HG03196 (cell line): ENCODE results near the gene IRS1.

ENCODE experiments used
- ATAC-seq: cut with Tn5 transposase; IDR thresholded peaks from one replicate; pipeline ENCODE4 v1.9.1; 2021; ENCODE audit not compliant: unreplicated experiment

Gene IRS1

DNA sequence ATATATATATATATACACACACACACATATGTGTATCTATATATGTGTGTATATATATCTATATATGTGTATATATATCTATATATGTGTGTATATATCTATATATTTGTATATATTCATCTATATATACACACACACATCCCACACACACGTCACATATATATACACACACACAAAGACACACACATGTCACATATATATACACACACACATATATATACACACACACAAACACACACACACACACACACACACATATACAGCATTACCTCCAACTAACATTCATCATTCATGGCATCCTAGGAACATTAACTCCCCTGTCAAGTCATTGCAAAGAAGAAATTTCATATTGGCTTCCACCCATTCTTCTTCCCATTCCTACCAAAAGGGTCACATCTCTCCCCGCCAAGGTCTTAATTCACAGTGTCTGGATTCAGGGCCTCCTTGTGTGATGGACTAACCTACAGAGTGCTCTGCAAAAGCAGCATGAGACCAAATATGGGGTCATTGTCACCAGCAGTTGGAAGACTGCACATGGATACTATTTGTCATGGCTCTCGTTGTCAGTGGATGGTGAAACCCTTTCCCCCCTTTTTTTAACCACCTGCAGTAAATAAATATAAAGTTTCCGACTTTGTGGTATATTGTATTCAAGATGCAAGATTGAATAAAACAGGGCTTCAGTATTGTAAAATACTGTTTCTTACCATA, 67.0 kb downstream of the IRS1 start:
- ATAC-seq: no peak

DNA sequence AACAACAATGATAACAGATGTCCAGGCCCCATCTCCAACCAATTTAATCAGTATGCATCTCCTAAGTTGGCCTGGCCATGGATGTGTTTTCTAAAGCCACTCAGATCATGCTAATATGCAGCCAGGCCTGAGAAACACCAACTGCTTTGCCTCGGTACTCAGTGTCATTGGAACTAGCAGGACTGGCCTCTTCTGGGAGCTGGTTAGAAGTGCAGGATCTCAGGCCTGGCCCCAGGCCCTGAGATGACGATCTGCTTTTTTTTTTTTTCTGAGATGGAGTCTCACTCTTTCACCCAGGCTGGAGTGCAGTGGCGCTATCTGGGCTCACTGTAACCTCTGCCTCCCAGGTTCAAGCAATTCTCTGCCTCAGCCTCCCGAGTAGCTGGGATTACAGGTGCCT, 69.1 kb downstream of the IRS1 start:
- ATAC-seq: no peak

DNA sequence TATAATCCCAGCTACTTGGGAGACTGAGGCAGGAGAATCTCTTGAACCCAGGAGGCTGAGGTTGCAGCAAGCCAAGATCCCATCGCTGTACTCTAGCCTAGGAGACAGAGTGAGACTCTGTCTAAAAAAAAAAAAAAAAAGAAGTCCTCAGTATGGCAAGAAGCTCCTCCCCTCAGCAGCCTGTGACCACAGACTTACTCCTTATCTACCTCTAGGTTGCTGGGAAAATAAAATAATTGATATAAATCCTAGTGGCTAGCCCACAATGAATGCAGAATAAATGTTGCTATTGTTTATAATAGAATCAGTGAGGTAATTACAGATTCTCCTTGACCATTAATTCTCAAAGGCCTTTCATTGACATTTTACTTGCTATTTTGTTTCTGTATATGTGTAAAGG, 70.6 kb downstream of the IRS1 start:
- no peak for ATAC-seq

DNA sequence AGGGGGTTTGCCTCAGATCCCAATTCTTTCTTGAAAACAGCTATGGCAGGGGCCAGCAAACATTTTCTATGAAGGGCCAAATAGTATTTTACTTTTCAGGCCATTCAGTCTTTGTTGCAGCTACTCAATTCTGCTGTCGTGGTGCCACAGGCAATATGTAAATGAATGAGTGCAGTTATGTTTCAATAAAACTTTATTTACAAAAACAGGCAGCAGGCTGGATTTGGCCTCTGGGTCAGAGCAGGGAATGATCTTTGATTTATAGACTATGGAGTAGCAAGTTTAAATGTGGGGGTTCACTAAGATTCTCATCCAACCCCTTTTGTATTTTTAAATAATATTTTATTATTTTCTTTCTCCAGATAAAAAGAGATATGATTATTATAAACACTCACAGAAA, 72.4 kb downstream of the IRS1 start:
- no peak for ATAC-seq

DNA sequence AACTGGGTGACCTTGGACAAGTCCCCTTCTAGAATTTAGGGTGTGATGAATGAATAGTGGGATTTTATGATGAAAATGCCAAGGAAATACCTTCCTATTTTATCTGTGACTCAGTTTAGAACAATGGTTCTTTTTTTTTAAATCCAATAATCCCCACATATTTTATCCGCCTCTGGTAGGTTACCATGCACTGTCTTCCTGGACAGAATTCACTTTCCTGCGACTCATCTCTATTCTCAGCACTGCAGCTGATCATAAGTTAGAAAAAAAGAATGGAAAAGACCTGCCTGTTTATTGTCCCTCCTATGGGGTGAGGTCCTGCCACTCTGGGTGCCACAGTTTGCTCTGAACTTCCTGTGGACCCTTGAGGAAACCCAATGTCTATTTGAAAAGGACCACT, 73.1 kb downstream of the IRS1 start:
- ATAC-seq: no peak

GRCh38 chr2:226725126-226725860, 74.3 kb downstream of the IRS1 start:
- ATAC-seq: no peak

- no peak for ATAC-seq
Observed at GRCh38 chr2:226721541-226721940, 78.1 kb downstream of the IRS1 start.

- no peak for ATAC-seq
Observed at GRCh38 chr2:226720948-226721347, 78.7 kb downstream of the IRS1 start.

DNA sequence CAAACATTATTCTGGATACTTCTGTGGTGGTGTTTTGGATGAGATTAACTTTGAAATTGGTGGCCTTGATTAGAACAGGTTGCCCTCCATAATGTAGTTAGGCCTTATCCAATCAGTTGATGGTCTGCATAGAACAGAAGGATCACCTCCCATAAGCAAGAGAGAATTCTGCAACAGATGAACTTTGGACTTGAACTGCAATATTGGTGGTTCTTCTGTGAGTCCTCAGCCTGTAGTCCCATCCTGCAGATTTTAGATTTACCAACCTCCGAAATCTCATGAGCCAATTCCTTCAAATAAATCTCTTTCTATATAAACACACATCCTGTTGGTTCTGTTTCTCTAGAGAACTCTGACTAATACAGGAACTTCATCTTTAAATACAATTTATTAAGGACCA, 81.9 kb downstream of the IRS1 start:
- no peak for ATAC-seq

DNA sequence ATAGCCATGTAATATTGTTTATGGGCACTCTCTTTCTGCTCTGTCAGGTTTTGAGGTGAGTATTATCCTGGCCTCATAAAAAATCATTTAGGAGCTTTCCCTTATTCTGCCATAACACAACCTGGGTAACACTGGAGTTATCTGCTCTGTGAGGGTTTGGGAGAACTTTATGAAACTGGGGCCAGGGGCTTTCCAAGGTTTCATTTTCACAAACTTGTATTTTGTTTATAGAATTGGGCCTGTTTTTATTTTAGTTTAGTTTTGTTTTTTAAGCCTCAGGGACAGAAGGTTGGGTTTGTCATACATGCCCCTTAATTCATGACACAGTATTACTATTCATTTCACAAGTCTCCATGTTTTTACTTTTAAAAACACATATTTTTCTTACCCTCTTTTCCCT, 83.5 kb downstream of the IRS1 start:
- ATAC-seq: peak; percentile 35

- no peak for ATAC-seq
Observed at GRCh38 chr2:226715347-226715990, 84.2 kb downstream of the IRS1 start.

GRCh38 chr2:226712941-226713340, 86.7 kb downstream of the IRS1 start:
- no peak for ATAC-seq

DNA sequence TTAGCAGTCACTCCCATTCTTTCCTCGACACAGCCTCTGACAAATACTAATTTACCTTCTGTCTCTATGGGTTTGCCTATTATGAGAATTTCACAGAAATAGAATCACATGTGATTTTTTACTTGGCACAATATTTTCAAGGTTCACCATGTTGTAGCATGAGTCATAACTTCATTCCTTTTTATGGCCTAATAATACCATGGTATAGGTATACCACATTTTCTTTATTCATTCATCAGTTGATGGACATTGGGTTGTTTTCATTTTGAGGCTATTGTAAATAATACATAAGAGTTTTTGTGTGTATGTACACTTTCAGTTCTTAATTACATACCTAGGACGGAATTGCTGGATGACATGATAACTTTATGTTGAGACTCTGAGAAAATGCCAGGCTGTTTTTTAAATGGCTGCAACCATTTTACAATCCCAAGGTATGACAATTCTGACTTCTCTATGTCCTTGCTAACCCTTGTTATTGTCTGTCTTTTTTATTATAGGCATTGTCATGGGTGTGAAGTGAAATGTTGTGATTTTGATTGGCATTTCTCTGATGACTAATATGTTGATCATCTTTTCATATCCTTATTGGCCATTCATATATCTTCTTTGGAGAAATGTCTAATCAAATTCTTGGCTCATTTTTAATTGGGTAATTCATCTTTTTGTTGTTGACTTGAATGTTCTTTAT, 87.9 kb downstream of the IRS1 start:
- ATAC-seq: no peak

GRCh38 chr2:226707499-226707898, 92.1 kb downstream of the IRS1 start:
- no peak for ATAC-seq

DNA sequence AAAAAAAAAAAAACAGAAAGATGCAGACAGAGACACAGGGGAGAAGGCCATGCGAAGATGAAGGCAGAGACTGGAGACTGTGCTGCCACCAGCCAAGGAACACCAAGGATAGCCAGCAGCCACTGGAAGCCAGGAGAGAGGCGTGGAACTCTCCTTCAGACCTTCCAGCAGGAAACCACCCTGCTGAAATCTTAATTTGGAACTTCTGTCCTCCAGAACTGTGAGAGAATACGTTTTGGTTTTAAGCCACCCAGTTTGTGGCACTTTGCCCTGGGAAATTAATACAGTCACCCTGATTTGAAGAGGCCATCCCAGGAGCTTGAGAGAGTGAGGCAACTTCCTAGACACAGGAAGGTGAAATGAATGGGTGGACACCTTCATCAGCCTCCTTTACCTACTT, 93.7 kb downstream of the IRS1 start:
- ATAC-seq: no peak

- no peak for ATAC-seq
Observed at GRCh38 chr2:226705133-226705886, 94.3 kb downstream of the IRS1 start.

GRCh38 chr2:226703514-226703913, 96.1 kb downstream of the IRS1 start:
- no peak for ATAC-seq

DNA sequence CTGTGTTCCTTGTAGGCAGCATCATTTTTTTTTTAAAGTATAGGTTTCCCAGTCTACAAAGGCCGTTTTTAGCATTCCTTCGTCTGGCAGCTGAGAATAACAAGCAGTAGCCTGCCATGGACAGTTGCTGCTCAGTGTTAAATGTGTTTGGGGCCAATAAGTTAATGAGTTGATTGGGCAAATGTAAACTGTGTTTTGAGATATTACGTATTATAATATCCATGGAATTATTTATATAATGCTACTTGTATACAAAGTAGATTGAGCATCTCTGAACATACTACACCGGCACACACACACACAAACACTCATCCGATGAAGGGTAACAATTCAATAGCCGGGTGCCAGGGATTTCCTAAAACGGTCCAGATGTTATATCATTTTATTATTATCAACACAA, 97.2 kb downstream of the IRS1 start:
- ATAC-seq: no peak

DNA sequence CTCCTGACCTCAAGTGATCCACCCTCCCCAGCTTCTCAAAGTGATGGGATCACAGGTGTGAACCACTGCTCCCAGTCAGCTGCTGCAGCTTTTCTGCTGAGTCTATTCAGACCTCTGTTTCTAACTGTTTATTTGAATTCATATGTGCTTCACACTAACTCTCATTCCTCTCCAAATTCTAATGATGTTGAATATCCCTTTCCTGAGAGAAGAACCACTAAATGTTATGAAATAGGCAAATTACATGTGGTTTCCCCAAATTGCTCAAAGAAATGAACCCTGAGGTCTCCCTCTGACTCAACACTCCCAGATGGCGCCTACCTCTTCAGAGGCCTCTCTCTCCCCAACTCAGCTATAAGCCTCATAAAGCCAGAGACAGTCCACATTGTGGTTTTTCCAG, 98.6 kb downstream of the IRS1 start:
- no peak for ATAC-seq

DNA sequence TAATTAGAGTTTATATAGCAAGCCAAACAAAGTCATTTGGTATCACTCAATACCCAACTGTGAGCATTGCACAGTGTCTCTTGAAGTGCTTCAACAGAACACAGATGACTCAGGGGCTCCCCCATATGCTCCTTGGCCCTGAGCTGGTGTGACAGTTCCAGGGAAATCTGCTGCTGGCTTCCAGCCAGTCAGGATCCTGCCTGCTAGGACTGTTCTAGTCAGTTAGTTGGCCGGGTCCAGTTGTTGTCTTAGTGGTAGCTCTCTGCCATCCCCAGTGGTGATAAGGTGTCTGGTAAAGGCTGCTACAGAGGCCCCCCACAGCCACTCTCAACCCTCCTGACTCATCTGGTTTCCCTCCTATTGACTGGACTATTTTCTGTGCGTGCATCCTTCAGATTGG, 100.3 kb downstream of the IRS1 start:
- no peak for ATAC-seq

GRCh38 chr2:226698671-226699070, 100.9 kb downstream of the IRS1 start:
- ATAC-seq: no peak
